Measurements from ENCODE around the gene PEX10.

Gene PEX10

DNA sequence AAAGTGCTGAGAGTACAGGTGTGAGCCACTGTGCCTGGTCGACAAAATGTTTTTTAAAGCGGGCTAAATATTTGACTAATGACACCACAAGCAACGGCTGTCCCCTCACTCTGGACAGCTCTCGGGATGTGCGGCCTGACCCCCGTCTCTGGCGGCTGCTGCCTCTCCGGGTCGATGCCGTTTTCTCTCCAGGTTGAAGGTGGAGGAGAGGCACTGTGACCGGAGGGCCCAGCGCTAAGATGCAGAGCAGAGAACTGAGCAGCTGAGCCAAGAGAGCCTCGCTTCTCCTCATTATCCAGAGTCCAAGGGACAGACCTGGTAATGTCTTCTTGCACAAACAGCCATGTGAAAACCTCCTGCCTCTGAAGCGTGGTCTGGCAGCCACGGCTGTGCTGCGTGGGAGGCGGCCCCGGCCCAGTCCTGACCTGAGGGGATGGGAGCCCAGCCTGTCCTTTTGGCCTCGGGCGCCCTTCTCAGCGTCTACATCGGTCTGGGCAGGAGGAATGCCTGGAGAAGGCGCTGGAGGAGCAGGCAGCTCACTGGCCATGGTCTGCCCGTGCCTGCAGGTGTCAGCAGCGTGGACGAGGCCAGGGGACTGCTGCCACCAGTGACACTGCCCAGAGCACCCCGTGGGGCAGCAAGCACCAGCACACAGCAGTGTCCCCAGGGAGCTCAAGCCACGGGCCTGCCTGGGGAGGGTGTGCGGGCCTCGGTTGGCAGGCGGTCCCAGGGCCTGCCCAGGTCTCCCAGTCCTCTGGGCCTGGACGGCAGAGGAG lies 31.4 kb downstream of the PEX10 start:
- Histone ChIP-seq H3K4me1 (ENCODE audit: control insufficient read depth, insufficient read depth, low read length) (peaks cover 11% of the 10 kb centered on the region), H3K36me3 (ENCODE audit: control insufficient read depth in 2 of 2, insufficient read depth in 2 of 2, low read length in 2 of 2) (no peaks in the 10 kb centered on the region), H3K9me3 (ENCODE audit: control insufficient read depth in 2 of 2, low read length in 2 of 2) (no peaks in the 10 kb centered on the region), H3K4me3 (ENCODE audit: low read length in 2 of 2) (no peak overlapping the region), H3K27me3 (ENCODE audit: control insufficient read depth in 1 of 2, insufficient read depth in 2 of 2, low read length in 2 of 2) (no peaks in the 10 kb centered on the region), H3K27ac (ENCODE audit: low read length) (no peak overlapping the region), H3K9ac (ENCODE audit: low read length in 2 of 2) (no peak overlapping the region)

DNA sequence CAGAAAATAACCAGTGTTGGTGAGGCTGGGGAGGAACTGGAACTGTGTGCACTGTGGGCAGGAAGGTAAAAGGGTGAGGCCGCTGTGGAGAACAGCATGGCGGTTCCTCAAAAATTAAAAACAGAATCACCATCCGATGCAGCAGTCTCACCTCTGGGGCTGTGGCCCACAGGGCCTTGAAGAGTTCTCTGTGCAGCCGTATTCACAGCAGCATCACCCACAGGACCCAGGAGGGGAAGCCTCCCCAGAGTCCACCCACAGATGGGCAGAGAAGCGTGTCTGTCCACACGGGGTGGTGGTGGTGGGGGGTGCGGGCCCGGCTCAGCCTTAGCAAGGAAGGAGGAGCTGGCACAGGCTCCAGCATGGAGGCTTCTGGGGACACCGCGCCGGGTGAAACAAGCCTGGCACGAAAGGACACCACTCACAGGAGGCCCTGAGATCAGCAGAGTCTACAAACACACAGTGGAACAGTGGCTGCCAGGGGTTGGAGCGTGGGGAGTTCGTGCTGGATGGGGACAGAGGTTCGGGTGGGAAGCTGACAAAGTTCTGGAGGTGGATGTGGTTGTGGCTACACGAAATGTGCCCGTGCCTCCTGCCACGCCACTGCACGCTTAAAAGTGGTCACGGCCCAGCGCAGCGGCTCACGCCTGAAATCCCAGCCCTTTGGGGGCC lies 32.5 kb downstream of the PEX10 start:
- Histone ChIP-seq H3K36me3 (ENCODE audit: control insufficient read depth in 2 of 2, insufficient read depth in 2 of 2, low read length in 2 of 2) (no peaks in the 10 kb centered on the region), H3K4me3 (ENCODE audit: low read length in 2 of 2) (no peak overlapping the region), H3K27me3 (ENCODE audit: control insufficient read depth in 1 of 2, insufficient read depth in 2 of 2, low read length in 2 of 2) (no peaks in the 10 kb centered on the region), H3K4me1 (ENCODE audit: control insufficient read depth, insufficient read depth, low read length) (peaks cover 11% of the 10 kb centered on the region), H3K27ac (ENCODE audit: low read length) (no peak overlapping the region), H3K9ac (ENCODE audit: low read length in 2 of 2) (no peak overlapping the region), H3K9me3 (ENCODE audit: control insufficient read depth in 2 of 2, low read length in 2 of 2) (no peaks in the 10 kb centered on the region)

DNA sequence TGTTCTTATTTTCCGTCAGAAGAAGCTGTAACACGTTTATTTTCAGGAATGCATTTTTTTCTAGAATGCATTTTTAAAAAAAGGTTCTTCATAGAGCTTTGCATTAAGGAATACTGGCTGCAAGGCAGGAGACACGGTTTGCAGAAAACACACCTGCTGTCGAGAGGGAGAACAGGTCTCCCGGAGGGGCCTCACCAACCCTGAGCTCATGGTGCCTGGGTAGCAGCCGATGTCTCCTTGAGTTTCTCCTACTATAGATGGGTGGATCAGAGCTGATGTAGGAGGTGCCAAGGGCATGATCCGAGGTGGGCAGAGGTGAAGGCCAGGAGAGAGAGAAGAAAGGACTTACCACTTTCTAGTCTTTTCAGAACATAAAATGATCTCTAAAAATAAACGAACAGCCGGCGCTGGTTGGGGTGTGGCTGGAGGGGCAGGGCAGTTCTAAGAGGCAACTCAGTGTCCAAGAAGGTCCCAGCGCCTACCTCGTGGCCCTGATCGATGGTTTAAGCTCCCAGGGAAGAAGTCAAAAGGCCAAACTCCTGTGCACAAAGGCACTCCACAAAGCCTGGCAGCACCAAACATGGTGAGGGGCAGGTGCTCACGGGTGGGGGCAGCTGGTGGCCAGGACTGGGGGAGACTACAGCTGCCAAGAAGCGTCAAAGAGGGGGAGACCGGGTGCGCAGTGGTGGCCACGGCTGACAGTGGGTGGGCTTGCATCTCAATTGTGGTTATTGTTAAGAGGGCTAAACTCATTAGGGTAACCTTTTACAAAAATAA lies 33.2 kb downstream of the PEX10 start:
- Histone ChIP-seq H3K9me3 (ENCODE audit: control insufficient read depth in 2 of 2, low read length in 2 of 2) (no peaks in the 10 kb centered on the region), H3K4me3 (ENCODE audit: low read length in 2 of 2) (no peak overlapping the region), H3K27me3 (ENCODE audit: control insufficient read depth in 1 of 2, insufficient read depth in 2 of 2, low read length in 2 of 2) (no peaks in the 10 kb centered on the region), H3K4me1 (ENCODE audit: control insufficient read depth, insufficient read depth, low read length) (peaks cover 11% of the 10 kb centered on the region), H3K9ac (ENCODE audit: low read length in 2 of 2) (no peak overlapping the region), H3K36me3 (ENCODE audit: control insufficient read depth in 2 of 2, insufficient read depth in 2 of 2, low read length in 2 of 2) (no peaks in the 10 kb centered on the region), H3K27ac (ENCODE audit: low read length) (no peak overlapping the region)

DNA sequence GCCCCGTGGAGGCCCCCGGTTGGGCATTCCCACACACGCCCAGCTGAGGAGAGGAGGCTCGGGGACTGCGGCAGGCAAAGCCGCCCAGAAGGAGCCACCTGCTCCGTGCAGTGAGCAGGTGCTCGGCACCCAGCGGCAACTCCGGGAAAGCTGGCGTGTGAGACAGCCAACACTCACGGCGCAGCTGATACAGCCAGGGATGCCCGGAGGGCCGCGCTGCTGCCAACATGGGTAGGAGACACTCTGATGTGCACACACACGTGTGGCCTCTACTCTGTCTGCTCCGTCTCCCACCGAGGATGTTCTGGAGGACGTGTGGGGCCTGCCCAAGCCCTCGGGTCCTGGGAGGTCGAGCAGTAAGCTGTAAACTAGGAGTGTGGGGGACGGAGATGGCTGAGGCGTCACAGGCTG lies 33.9 kb downstream of the PEX10 start:
- Histone ChIP-seq H3K27ac (ENCODE audit: low read length) (no peak overlapping the region), H3K4me3 (ENCODE audit: low read length in 2 of 2) (no peak overlapping the region), H3K27me3 (ENCODE audit: control insufficient read depth in 1 of 2, insufficient read depth in 2 of 2, low read length in 2 of 2) (no peaks in the 10 kb centered on the region), H3K9ac (ENCODE audit: low read length in 2 of 2) (no peak overlapping the region), H3K9me3 (ENCODE audit: control insufficient read depth in 2 of 2, low read length in 2 of 2) (no peaks in the 10 kb centered on the region), H3K36me3 (ENCODE audit: control insufficient read depth in 2 of 2, insufficient read depth in 2 of 2, low read length in 2 of 2) (no peaks in the 10 kb centered on the region), H3K4me1 (ENCODE audit: control insufficient read depth, insufficient read depth, low read length) (peaks cover 11% of the 10 kb centered on the region)

DNA sequence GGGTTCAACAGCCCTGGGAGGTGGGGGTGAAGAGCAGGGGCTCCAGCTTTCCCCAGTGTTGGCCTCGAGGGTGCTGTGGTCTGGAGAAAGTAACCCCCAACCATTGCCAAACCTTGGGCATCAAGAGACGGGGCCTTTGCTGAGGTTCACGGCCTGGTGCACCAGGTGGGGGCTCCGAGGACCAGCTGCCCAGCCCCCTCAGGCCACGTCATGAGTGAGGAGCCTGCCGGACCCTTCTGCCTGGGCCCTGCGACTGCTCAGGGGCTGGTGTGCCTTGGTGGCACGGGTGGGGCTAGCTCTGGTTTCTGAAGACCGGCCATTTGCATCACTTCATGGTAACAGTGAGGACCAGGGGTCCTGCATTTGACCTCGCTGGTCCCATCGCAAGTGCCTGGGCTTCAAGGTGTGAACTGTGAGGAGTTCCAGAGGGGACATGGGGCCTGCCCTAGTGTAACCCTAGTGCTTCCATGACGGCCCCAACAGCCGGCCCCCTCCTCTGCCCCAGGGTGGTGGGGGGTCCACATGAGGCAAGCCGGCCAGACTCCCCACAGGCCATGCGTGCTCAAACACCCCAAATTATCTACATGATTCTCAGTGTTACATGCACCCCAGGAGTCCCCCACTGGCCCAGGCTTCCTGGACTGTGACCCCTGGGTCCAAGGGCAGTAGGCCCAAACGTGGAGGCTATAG lies 34.5 kb downstream of the PEX10 start:
- H3K9ac ChIP-seq (ENCODE audit: low read length in 2 of 2), result no peak overlapping the region
- no peaks in the 10 kb centered on the region for H3K27me3 ChIP-seq (ENCODE audit: control insufficient read depth in 1 of 2, insufficient read depth in 2 of 2, low read length in 2 of 2)
- no peak overlapping the region for H3K27ac ChIP-seq (ENCODE audit: low read length)

DNA sequence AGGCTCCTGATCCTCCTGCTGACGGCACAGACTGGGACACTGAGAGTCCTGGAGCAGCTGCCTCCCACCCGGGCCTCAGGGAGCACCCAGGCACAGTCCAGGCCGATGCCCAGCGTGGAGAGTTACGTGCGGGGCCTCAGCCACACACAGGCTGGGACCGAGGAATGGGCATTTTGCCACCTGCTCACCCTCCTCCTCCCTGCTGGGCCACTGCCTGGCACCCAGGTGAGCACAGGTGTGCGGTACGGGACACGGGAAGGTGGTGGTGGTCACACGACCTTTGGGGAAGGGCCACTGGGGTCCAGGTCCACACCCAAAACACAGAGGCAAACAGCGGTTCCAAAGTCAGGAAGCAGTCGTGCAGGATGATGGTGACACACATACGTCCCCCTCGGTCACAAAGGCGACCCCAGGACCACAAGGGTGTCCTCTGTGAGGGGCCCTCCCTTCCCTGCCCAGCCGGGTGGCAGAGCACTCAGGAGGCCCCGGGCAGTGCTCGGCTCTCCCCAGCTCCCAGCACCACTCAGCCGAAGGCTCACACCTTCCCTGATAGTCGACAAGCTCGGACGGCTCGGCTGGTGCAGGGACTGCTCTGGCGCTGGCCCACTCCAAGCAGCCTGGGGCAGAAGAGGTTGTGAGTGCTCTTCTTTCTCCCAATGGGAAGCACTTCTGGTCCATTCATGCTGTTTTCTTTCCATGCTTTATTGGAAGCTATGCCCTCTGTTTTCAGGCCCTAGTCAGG lies 35.3 kb downstream of the PEX10 start:
- H3K27ac ChIP-seq (ENCODE audit: low read length), result no peak overlapping the region
- no peak overlapping the region for H3K9ac ChIP-seq (ENCODE audit: low read length in 2 of 2)
- peaks cover 10% of the 10 kb centered on the region for H3K4me1 ChIP-seq (ENCODE audit: control insufficient read depth, insufficient read depth, low read length)
- no peaks in the 10 kb centered on the region for H3K27me3 ChIP-seq (ENCODE audit: control insufficient read depth in 1 of 2, insufficient read depth in 2 of 2, low read length in 2 of 2)
- no peak overlapping the region for H3K4me3 ChIP-seq (ENCODE audit: low read length in 2 of 2)
- H3K36me3 ChIP-seq (ENCODE audit: control insufficient read depth in 2 of 2, insufficient read depth in 2 of 2, low read length in 2 of 2), result peaks cover under 1 to 2% of the 10 kb centered on the region in 2 donors
- H3K9me3 ChIP-seq (ENCODE audit: control insufficient read depth in 2 of 2, low read length in 2 of 2), result no peaks in the 10 kb centered on the region

More for the DNA sequence above, 34.5 kb downstream of the PEX10 start:
- H3K36me3 ChIP-seq (ENCODE audit: control insufficient read depth in 2 of 2, insufficient read depth in 2 of 2, low read length in 2 of 2), result no peaks in the 10 kb centered on the region
- H3K9me3 ChIP-seq (ENCODE audit: control insufficient read depth in 2 of 2, low read length in 2 of 2), result no peaks in the 10 kb centered on the region
- peaks cover 11% of the 10 kb centered on the region for H3K4me1 ChIP-seq (ENCODE audit: control insufficient read depth, insufficient read depth, low read length)
- H3K4me3 ChIP-seq (ENCODE audit: low read length in 2 of 2), result no peak overlapping the region

DNA sequence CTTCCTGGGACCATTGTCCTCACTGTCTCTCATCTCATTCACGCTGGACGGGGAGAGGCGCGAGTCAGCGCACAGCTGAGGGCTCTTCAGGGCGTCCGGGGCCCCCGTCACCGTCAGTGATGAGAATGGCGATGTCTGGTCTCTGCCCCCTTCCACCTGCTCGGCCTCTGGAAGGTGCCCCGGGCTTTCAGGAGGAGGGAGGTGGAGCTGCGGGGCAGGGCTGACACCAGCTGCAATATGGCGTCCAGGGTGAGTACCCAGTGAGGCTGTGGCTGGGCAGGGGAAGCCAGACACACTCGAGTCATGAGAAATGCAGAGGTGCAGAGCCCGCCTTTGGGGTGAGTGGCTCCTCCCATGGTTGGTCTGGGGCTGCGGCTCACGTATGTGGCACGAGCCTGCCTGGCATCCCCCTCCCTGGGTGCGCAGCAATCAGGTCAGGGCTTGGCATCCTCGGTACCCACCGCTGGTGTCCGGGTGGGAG lies 36.1 kb downstream of the PEX10 start:
- Histone ChIP-seq H3K27ac (ENCODE audit: low read length) (no peak overlapping the region), H3K4me3 (ENCODE audit: low read length in 2 of 2) (no peak overlapping the region), H3K9ac (ENCODE audit: low read length in 2 of 2) (no peak overlapping the region), H3K27me3 (ENCODE audit: control insufficient read depth in 1 of 2, insufficient read depth in 2 of 2, low read length in 2 of 2) (no peaks in the 10 kb centered on the region), H3K9me3 (ENCODE audit: control insufficient read depth in 2 of 2, low read length in 2 of 2) (no peaks in the 10 kb centered on the region), H3K36me3 (ENCODE audit: control insufficient read depth in 2 of 2, insufficient read depth in 2 of 2, low read length in 2 of 2) (peaks cover 4 to 5% of the 10 kb centered on the region in 2 donors), H3K4me1 (ENCODE audit: control insufficient read depth, insufficient read depth, low read length) (peaks cover 2% of the 10 kb centered on the region)

DNA sequence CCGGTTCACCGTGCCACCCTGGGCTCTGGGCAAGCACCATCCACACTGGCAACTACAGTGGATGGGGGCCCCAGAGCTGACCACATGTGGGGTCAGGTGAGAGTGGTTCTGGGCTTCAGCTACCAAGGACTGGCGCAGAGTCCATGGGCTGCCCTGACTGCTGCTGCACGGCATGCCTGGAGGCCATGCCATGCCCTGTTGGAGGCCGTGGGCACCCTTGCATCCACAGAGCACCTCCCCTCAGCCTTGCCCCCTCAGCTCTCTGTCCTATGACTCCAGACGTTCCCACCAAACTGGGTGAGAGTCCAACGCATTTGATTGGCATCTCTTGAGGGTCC lies 36.5 kb downstream of the PEX10 start:
- no peaks in the 10 kb centered on the region for H3K9me3 ChIP-seq (ENCODE audit: control insufficient read depth in 2 of 2, low read length in 2 of 2)
- no peaks in the 10 kb centered on the region for H3K27me3 ChIP-seq (ENCODE audit: control insufficient read depth in 1 of 2, insufficient read depth in 2 of 2, low read length in 2 of 2)
- H3K27ac ChIP-seq (ENCODE audit: low read length), result no peak overlapping the region
- H3K36me3 ChIP-seq (ENCODE audit: control insufficient read depth in 2 of 2, insufficient read depth in 2 of 2, low read length in 2 of 2), result peaks cover 4 to 6% of the 10 kb centered on the region in 2 donors
- H3K4me1 ChIP-seq (ENCODE audit: control insufficient read depth, insufficient read depth, low read length), result no peaks in the 10 kb centered on the region
- H3K4me3 ChIP-seq (ENCODE audit: low read length in 2 of 2), result no peak overlapping the region
- no peak overlapping the region for H3K9ac ChIP-seq (ENCODE audit: low read length in 2 of 2)

DNA sequence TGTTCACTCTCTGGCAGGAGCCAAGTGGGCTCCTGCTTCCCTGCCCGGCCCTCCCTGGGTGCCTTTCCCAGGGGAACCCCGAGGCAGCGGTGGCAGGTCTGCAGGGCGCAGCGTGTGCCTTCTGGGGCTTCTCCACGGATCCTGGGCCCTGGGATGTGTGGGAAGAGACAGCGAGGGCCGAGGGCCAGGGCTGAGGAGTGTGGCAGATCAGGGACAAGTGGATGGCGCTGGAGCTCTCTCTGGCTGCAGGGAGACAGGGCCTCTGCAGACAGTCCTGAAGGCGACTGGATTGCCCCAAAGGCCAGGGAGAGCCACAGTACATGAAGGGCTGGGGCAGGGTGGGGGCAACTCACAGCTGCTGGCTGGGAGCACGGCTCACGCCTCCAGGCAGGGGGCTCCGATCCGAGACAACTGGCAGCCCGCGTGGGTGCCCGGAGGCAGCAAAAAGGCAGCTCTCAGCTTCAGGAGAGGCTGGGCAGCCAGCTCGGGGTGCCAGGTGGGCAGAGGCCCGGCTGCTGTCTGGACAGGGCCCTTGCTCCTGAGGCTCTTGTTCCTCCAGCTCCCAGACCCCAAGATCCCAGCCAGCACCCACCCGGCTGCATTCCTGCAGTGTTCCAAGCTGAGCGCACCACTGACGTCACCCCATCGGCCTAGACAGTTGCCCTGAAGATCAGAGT lies 37.0 kb downstream of the PEX10 start:
- no peak overlapping the region for H3K4me3 ChIP-seq (ENCODE audit: low read length in 2 of 2)

More for the DNA sequence above, 37.0 kb downstream of the PEX10 start:
- H3K9me3 ChIP-seq (ENCODE audit: control insufficient read depth in 2 of 2, low read length in 2 of 2), result no peaks in the 10 kb centered on the region
- H3K4me1 ChIP-seq (ENCODE audit: control insufficient read depth, insufficient read depth, low read length), result no peaks in the 10 kb centered on the region
- H3K36me3 ChIP-seq (ENCODE audit: control insufficient read depth in 2 of 2, insufficient read depth in 2 of 2, low read length in 2 of 2), result peaks cover 4 to 6% of the 10 kb centered on the region in 2 donors
- no peak overlapping the region for H3K27ac ChIP-seq (ENCODE audit: low read length)
- no peaks in the 10 kb centered on the region for H3K27me3 ChIP-seq (ENCODE audit: control insufficient read depth in 1 of 2, insufficient read depth in 2 of 2, low read length in 2 of 2)
- H3K9ac ChIP-seq (ENCODE audit: low read length in 2 of 2), result no peak overlapping the region
